ENCODE measurements around the gene SLC22A17.
"Not testable (repeated sequence)": the region's sequence is repeated elsewhere in the genome, so short reads cannot be mapped to it uniquely, and the experiment has no call there.

Gene SLC22A17

DNA sequence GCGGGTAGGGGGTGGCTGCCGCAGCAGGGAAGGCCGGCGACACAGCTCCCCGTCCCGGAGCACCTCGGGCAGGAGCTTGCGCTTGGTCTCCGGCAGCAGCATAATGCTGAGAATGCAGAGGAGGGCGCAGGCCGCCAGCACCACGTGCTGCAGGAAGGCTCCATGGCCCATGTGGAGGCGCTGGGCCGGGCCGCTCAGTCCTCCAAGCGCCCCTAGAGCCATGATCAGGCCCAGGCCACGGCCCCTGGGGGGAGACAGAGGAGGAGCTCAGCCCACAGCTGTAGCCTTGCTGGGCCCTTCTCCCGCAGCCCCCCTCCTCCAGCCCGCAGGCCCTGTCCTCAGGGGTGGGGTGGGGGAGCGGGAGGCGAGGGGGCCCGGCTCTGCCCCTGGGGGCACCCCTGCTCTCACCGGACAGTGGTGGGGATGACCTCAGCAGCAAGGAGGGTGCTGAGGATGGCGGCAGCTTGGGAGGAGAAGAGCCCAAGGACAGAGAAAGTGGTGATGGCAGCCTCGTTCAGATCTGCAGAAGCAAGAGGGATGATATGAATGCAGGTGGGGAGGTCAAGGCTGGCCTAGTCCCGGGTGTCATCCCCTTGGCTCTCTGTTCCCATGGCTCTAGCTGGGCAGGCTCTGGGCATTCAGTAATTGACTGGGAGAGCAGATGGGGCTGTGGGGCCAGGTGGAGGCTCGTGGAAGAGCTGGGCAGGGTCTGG is 5.8 kb downstream of the SLC22A17 start:
- FAIRE-seq: no peak
- no peak for DNase-seq (ENCODE audit: low spot score)

GRCh38 chr14:23345987-23346692 is 6.5 kb downstream of the SLC22A17 start:
- DNase-seq (ENCODE audit: low spot score): no peak
- FAIRE-seq: no peak

GRCh38 chr14:23344481-23344880 is 8.2 kb downstream of the SLC22A17 start:
- FAIRE-seq: no peak
- no peak for DNase-seq (ENCODE audit: low spot score)

- FAIRE-seq (no peak), DNase-seq (ENCODE audit: low spot score) (no peak)
Observed at GRCh38 chr14:23339506-23340268, 13.0 kb downstream of the SLC22A17 start.

DNA sequence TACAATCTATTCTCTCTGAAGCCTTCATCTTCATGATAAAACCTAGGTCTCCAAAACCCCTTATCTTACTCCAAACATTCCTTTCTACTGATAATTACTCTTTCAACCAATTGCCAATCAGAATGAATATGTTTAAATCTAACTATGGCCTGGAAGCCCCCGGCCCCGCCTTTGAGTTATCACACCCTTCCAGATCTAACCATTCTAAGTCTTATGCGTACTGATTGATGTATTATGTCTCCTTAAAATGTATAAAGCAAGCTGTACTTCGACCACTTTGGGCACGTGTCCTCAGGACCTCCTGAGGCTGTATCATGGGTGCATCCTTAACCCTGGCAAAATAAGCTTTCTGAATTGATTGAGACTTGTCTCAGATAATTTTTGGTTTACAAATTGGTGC is 17.1 kb downstream of the SLC22A17 start:
- DNase-seq (ENCODE audit: low spot score) (no peak), FAIRE-seq (no peak)

GRCh38 chr14:23327947-23328744 is 24.5 kb downstream of the SLC22A17 start:
- FAIRE-seq: no peak

DNA sequence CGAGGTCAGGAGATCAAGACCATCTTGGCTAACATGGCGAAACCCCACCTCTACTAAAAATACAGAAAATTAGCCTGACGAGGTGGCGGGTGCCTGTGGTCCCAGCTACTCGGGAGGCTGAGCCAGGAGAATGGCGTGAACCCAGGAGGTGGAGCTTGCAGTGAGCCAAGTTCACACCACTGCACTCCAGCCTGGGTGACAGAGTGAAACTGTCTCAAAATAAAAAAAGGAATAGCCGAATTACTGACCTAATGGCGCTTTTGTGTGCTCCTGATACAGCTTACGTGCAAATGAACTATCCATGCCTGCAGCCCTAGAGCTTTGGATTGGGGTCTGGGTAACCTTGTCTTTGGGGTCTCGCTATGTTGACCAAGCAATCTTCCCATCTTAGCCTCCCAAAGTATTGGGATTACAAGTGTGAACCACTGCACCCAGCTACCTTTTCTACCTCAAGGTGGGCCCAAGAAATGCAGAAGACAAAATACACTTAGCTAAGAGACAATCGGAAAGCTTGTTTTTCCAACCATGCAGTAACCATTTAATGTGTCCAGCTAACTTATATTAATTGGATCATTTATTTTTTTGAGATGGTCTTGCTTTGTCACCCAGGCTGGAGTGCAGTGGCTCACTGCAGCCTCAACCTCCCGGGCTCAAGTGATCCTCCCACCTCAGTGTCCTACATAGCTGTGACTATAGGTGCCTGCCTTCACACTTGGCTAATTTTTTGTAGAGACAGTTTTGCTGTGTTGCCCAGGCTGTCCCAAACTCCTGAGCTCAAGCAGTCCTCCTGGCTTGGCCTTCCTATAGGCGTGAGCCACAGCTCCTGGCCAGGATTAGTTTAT is 26.0 kb downstream of the SLC22A17 start:
- FAIRE-seq (no peak), DNase-seq (ENCODE audit: low spot score) (no peak)

More at GRCh38 chr14:23327947-23328744, 24.5 kb downstream of the SLC22A17 start:
- peak; percentile 24 for DNase-seq (ENCODE audit: low spot score)

GRCh38 chr14:23325746-23326145 is 26.9 kb downstream of the SLC22A17 start:
- FAIRE-seq: not testable (repeated sequence)

GRCh38 chr14:23324993-23325392 is 27.7 kb downstream of the SLC22A17 start:
- DNase-seq (ENCODE audit: low spot score) (no peak), FAIRE-seq (no peak)

More at GRCh38 chr14:23325746-23326145, 26.9 kb downstream of the SLC22A17 start:
- DNase-seq (ENCODE audit: low spot score): not testable (repeated sequence)

GRCh38 chr14:23324455-23324846 is 28.2 kb downstream of the SLC22A17 start:
- no peak for FAIRE-seq
- DNase-seq (ENCODE audit: low spot score): no peak

GRCh38 chr14:23323838-23324454 is 28.7 kb downstream of the SLC22A17 start:
- DNase-seq (ENCODE audit: low spot score) (no peak), FAIRE-seq (no peak)

DNA sequence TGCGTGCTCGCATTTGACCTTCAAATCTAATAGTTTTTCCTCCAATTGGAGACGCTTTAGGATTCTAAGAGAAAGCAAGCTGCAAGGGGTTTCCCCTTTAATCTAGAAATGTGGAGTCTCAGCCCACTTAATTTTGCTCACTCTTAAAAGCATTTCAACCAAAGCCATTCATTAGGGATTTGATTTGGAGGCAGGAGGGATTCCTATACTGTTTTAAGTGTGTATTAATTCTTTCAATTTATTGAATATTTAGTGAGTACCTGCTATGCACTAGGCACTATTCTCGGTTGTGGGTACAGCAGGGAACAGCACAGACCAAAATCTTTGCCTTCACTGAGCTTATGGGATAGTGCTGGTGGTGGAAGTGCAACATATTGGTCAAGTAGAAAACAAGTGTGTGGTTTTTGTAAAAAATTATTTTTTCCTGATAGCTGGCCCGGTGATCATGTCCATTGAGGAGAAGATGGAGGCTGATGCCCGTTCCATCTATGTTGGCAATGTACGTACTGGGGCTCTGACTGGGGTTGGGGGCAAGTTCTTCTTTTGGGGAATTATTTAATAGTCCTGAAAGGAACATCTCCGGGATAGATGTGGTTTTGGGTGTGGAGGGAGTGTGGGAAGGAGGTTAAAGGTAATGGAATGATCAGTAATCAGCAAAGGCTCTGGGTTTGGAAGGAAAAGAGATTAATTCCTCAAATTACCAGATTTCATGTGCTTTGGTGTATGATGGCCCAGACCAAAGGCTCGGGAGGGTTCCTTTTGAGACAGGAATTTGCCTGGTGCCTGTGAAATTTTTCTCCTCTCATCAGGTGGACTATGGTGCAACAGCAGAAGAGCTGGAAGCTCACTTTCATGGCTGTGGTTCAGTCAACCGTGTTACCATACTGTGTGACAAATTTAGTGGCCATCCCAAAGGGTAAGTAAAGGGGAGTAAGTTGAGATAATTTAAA is 29.8 kb downstream of the SLC22A17 start:
- DNase-seq (ENCODE audit: low spot score) (no peak), FAIRE-seq (no peak)

GRCh38 chr14:23321572-23322547 is 30.8 kb downstream of the SLC22A17 start:
- DNase-seq (ENCODE audit: low spot score): peak; percentile 22
- no peak for FAIRE-seq

DNA sequence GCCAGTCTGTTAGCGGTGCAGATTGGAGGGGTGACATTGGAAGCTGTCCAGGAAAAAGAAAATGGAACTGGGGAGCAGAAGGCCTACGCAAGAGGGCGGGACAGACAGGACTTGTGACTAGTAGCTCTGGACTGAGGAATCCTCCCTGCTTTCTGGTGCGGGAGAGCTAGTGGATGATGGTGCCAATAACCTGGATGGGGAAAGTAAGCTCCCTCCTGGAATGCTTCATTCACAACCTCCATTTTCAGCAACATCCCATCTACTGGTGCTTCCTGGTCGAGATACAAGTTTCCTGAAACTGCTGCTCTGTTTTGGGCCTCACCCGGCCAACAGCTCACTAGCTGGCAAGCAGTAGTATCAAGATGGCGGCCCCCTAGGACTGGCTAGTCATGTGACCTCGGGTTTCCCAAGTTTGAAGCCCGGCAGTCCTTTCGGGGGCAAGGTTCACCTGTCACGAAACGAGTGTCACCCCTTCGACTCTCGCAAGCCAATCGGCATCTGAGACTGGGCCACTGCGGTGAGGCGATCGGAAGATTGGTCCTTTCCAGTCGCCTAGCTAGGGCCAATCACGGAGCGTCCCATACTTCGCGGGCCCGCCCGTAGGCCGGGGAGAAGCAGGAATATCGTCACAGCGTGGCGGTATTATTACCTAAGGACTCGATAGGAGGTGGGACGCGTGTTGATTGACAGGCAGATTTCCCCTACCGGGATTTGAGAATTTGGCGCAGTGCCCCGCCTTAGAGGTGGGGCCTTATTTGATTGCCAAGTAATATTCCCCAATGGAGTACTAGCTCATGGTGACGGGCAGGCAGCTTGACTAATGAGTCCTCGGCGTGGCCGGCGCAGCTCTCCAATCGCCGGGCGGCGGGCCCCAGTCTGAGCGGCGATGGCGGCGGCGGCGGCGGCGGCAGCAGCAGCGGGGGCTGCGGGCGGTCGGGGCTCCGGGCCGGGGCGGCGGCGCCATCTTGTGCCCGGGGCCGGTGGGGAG is 31.8 kb downstream of the SLC22A17 start, which contains the start of gene PABPN1:
PABPN1 (plus strand) TSS at position 874 of the 988 bp plus-strand sequence; CDS start at position 887, 13 bp downstream.
- FAIRE-seq (peak; percentile 74), DNase-seq (ENCODE audit: low spot score) (peak; percentile 97)

- DNase-seq (ENCODE audit: low spot score): no peak
- no peak for FAIRE-seq
Observed at GRCh38 chr14:23319746-23320583, 32.7 kb downstream of the SLC22A17 start.

Measured in RCC 7860 (cell line).